H1 (cell line): ENCODE results near the gene COL9A2. TPM values are rescaled to one million over a fixed set of nuclear protein-coding genes. Genes with fewer than 3 reads are reported as not detected.

Experiments
- CTCF ChIA-PET: fragments of 300-600 bp; sonication (Branson Sonifier 250); formaldehyde crosslinking; loops from one replicate; lab custom pipeline; 2021; ENCODE audit not compliant: partially characterized antibody; lab: Charles Lee
- POLR2A ChIA-PET: fragments of 300-600 bp; sonication (Branson Sonifier 250); formaldehyde crosslinking; loops from one replicate; lab custom pipeline; 2021; ENCODE audit warnings: inconsistent platforms; ENCODE audit not compliant: partially characterized antibody; lab: Charles Lee
- DNase-seq, 2 experiments: peaks; one replicate each; pipeline versions ENCODE4 v3.0.0 to v3.0.0-alpha.2; 2010 to 2022; ENCODE audit warnings: low spot score in 2 of 2, low read depth in 1 of 2, mixed read lengths in 1 of 2
- FAIRE-seq: peaks from 2 replicates; lab custom pipeline; 2011; peaks lifted over from hg19 to GRCh38; lab: Jason Lieb, UNC
- H2AFZ ChIP-seq: 2 replicates; pipeline ENCODE4 v1.8.1; 2012; ENCODE audit warnings: low read length, inconsistent platforms
- H2AK5ac ChIP-seq: 2 replicates; pipeline ENCODE4 v1.6.1; 2013; ENCODE audit warnings: low read depth, low read length
- H2BK120ac ChIP-seq: replicated peaks from 2 replicates; pipeline ENCODE3; 2013; ENCODE audit warnings: low read depth, low read length, inconsistent platforms
- H2BK12ac ChIP-seq: 2 replicates; pipeline ENCODE4 v1.6.1; 2013; ENCODE audit warnings: low read depth, low read length
- H2BK15ac ChIP-seq: 2 replicates; pipeline ENCODE4 v1.6.1; 2013; ENCODE audit warnings: low read length
- H2BK20ac ChIP-seq: 2 replicates; pipeline ENCODE4 v1.6.1; 2013; ENCODE audit warnings: low read length
- H2BK5ac ChIP-seq: 2 replicates; pipeline ENCODE4 v1.6.1; 2013; ENCODE audit warnings: low read depth, low read length
- H3K14ac ChIP-seq: 2 replicates; pipeline ENCODE4 v1.6.1; 2013; ENCODE audit warnings: inconsistent platforms; ENCODE audit not compliant: insufficient read length
- H3K18ac ChIP-seq: 2 replicates; pipeline ENCODE4 v1.6.1; 2013; ENCODE audit warnings: low read length; ENCODE audit errors: extremely low read depth
- H3K23ac ChIP-seq: 2 replicates; pipeline ENCODE4 v1.6.1; 2013; ENCODE audit warnings: inconsistent platforms; ENCODE audit not compliant: insufficient read length
- H3K23me2 ChIP-seq: 2 replicates; pipeline ENCODE4 v1.6.1; 2013; ENCODE audit warnings: low read depth, low read length
- H3K27ac ChIP-seq: 2 replicates; pipeline ENCODE4 v1.6.1; 2011; ENCODE audit warnings: low read depth, low read length, inconsistent platforms
- H3K27me3 ChIP-seq, 4 experiments: replicated peaks in 1 of 4; 1 replicate in 1 of 4; 2 replicates in 3 of 4; pipeline versions ENCODE4 v1.6.1 to v1.8.1; 2011 to 2013; ENCODE audit warnings: low read length in 3 of 4, mild to moderate bottlenecking in 3 of 4, inconsistent platforms in 2 of 4, mixed read lengths in 2 of 4, moderate library complexity in 1 of 4; ENCODE audit not compliant: control insufficient read depth in 3 of 4, insufficient read depth in 3 of 4; ENCODE audit errors: extremely low read depth in 1 of 4
- H3K36me3 ChIP-seq, 4 experiments: 2 replicates each; pipeline versions ENCODE4 v1.6.1 to v1.8.1; 2011 to 2013; ENCODE audit warnings: mild to moderate bottlenecking in 4 of 4, low read length in 3 of 4, moderate library complexity in 2 of 4, control low read depth in 1 of 4, inconsistent platforms in 1 of 4; ENCODE audit not compliant: insufficient read depth in 4 of 4, control insufficient read depth in 2 of 4
- H3K4ac ChIP-seq: replicated peaks from 2 replicates; pipeline ENCODE3; 2013; ENCODE audit warnings: low read length, low read depth, mixed read lengths, inconsistent platforms; ENCODE audit not compliant: insufficient read length
- H3K4me1 ChIP-seq, 4 experiments: replicated peaks in 1 of 4; 1 replicate in 1 of 4; 2 replicates in 3 of 4; pipeline versions ENCODE4 v1.6.1 to v1.8.1; 2011 to 2013; ENCODE audit warnings: low read length in 3 of 4, inconsistent platforms in 2 of 4, mixed read lengths in 1 of 4; ENCODE audit not compliant: insufficient read depth in 4 of 4, control insufficient read depth in 3 of 4
- H3K4me2 ChIP-seq, 2 experiments: 2 replicates each; pipeline versions ENCODE4 v1.6.1 to v1.8.1; 2011 to 2013; ENCODE audit warnings: low read depth in 2 of 2, low read length in 2 of 2, control low read depth in 1 of 2, inconsistent platforms in 1 of 2, mild to moderate bottlenecking in 1 of 2; ENCODE audit not compliant: insufficient read depth in 1 of 2
- H3K4me3 ChIP-seq, 4 experiments: fragments of 200-600, 300-600 bp in 1 of 4; sonication (generic), shearing (Covaris generic), sonication (Bioruptor Twin) in 1 of 4; 2 replicates each; pipeline versions ENCODE4 v1.5.1 to v1.8.1; 2011 to 2016; ENCODE audit warnings: low read length in 4 of 4, low read depth in 3 of 4, control low read depth in 2 of 4, inconsistent platforms in 2 of 4, mild to moderate bottlenecking in 2 of 4, mixed read lengths in 1 of 4, moderate library complexity in 1 of 4; ENCODE audit not compliant: insufficient read depth in 2 of 4; ENCODE audit errors: extremely low read depth in 1 of 4
- H3K56ac ChIP-seq: replicated peaks from 2 replicates; pipeline ENCODE3; 2013; ENCODE audit warnings: low read depth, mild to moderate bottlenecking, mixed read lengths, low read length, inconsistent platforms; ENCODE audit not compliant: insufficient read length
- H3K79me1 ChIP-seq: 2 replicates; pipeline ENCODE4 v1.6.1; 2013; ENCODE audit warnings: low read depth, low read length, control low read depth
- H3K79me2 ChIP-seq, 2 experiments: 2 replicates each; pipeline versions ENCODE4 v1.6.1 to v1.8.1; 2012 to 2013; ENCODE audit warnings: low read length in 2 of 2, mild to moderate bottlenecking in 2 of 2, inconsistent platforms in 1 of 2; ENCODE audit not compliant: insufficient read depth in 2 of 2, control insufficient read depth in 1 of 2
- H3K9ac ChIP-seq, 4 experiments: replicated peaks in 1 of 4; 1 replicate in 1 of 4; 2 replicates in 3 of 4; pipeline versions ENCODE4 v1.6.1 to v1.8.1; 2011 to 2013; ENCODE audit warnings: low read depth in 3 of 4, low read length in 3 of 4, control low read depth in 2 of 4, mild to moderate bottlenecking in 2 of 4, moderate library complexity in 2 of 4, inconsistent platforms in 1 of 4; ENCODE audit errors: extremely low read depth in 1 of 4
- H3K9me3 ChIP-seq, 2 experiments: 2 replicates each; pipeline versions ENCODE4 v1.6.1 to v1.8.1; 2012 to 2013; ENCODE audit warnings: mild to moderate bottlenecking in 2 of 2, moderate library complexity in 2 of 2, control low read depth in 1 of 2, inconsistent platforms in 1 of 2, low read depth in 1 of 2, low read length in 1 of 2, mixed read lengths in 1 of 2; ENCODE audit not compliant: insufficient read depth in 2 of 2
- H4K20me1 ChIP-seq, 2 experiments: replicated peaks in 1 of 2; 2 replicates each; pipeline versions ENCODE3 to v1.8.1; 2011 to 2013; ENCODE audit warnings: inconsistent platforms in 2 of 2, low read length in 2 of 2, mild to moderate bottlenecking in 1 of 2; ENCODE audit not compliant: insufficient read depth in 2 of 2, control insufficient read depth in 1 of 2
- H4K5ac ChIP-seq: 2 replicates; pipeline ENCODE4 v1.6.1; 2013; ENCODE audit warnings: low read length, low read depth, mixed read lengths, inconsistent platforms; ENCODE audit not compliant: insufficient read length
- H4K8ac ChIP-seq: 2 replicates; pipeline ENCODE4 v1.8.0; 2013; ENCODE audit warnings: mild to moderate bottlenecking, moderate library complexity, low read length, inconsistent platforms; ENCODE audit not compliant: insufficient read depth; ENCODE audit errors: extremely low read depth
- H4K91ac ChIP-seq: replicated peaks from 2 replicates; pipeline ENCODE3; 2013; ENCODE audit warnings: low read length, mixed read lengths, inconsistent platforms; ENCODE audit not compliant: insufficient read length
- CEBPB ChIP-seq: IDR thresholded peaks from 2 replicates; pipeline ENCODE4 v1.6.1; 2012; ENCODE audit warnings: low read depth, low read length
- KDM4A ChIP-seq: IDR thresholded peaks from one replicate; pipeline ENCODE4 v1.7.1; 2012; ENCODE audit warnings: low read depth, mild to moderate bottlenecking, moderate library complexity, low read length, inconsistent platforms; ENCODE audit not compliant: severe bottlenecking
- WGBS, 2 experiments: shearing (Covaris generic) in 1 of 2; methylation state at CpG; one replicate each; pipeline versions ENCODE4 v1.1.6 to v1.1.7; 2013 to 2015; ENCODE audit warnings: low lambda C conversion rate in 2 of 2, mixed read lengths in 2 of 2, inconsistent platforms in 1 of 2, low coverage in 1 of 2, missing lambda C conversion rate in 1 of 2; ENCODE audit not compliant: insufficient replicate concordance in 2 of 2, insufficient coverage in 1 of 2, insufficient read length in 1 of 2; ENCODE audit errors: extremely low coverage in 1 of 2, missing lambda C conversion rate in 1 of 2; 5-methylcytosine and 5-hydroxymethylcytosine counted together
- polyA plus RNA-seq, 7 experiments: library from polyadenylated mRNA; depleted of rRNA in 3 of 7; stranded (reverse) in 5 of 7; unstranded in 2 of 7; fragments of >200 nt in 5 of 7; fragments of 200-250 nt in 2 of 7; gene quantifications; 1 replicate in 5 of 7; 2 replicates in 1 of 7; 4 replicates in 1 of 7; pipeline versions ENCODE4 v1.2.1 to v1.2.3, GENCODE V29; 2011 to 2013; ENCODE audit warnings: missing spikeins in 2 of 7, mixed read lengths in 2 of 7
- total RNA-seq: library from RNA; stranded (reverse); fragmentation: NEBNext Ultra II Directional; extraction: Animal tissue kit (Norgen Biotek cat#: 25700); gene quantifications from 2 replicates; pipeline ENCODE4 v1.2.1, GENCODE V29; 2021
- TF ChIP-seq, protein P1 (sequence below): IDR thresholded peaks from 2 replicates; pipeline ENCODE4 v1.6.1; 2011; ENCODE audit warnings: low read length, improper control_type of control experiment

The COL9A2 gene
- total and polyA plus RNA-seq, 2 of the 8 experiments (the other 6 are each of a cell fraction or from before 2014, with no cell fraction given), result 3.2 to 3.3 TPM

DNA sequence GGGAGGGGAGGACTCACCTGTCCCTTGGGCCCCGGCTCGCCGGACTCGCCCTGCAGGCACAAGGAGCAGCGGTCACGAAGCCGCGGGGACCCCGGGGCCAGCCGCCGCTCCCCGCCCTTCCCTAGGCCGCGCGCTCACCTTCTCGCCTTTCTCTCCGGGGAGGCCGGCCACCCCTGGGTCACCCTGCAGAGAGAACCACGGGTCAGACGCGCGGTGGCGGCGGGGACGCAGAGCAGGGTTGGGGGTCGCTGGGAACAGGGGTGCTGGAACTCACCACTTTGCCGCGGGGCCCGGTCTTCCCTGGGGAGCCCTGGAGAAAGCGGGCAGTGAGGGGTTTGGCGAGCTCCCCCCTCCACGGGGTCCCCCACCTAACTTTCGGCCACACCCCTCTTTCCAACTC, 13.3 kb downstream of the COL9A2 start:
- peak overlapping the region; percentile 19 to 63; a peak in 3 of 4 replicates for H3K4me2 ChIP-seq
- H3K36me3 ChIP-seq, result no peaks in the 10 kb centered on the region
- H3K27me3 ChIP-seq, result peaks cover 0 to 17% (median 8%) of the 10 kb centered on the region in 4 experiments; a peak in 4 of 7 replicates
- TF ChIP-seq CEBPB, result no peak
- TF ChIP-seq, protein P1, sequence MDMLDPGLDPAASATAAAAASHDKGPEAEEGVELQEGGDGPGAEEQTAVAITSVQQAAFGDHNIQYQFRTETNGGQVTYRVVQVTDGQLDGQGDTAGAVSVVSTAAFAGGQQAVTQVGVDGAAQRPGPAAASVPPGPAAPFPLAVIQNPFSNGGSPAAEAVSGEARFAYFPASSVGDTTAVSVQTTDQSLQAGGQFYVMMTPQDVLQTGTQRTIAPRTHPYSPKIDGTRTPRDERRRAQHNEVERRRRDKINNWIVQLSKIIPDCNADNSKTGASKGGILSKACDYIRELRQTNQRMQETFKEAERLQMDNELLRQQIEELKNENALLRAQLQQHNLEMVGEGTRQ, result no peak
- TF ChIP-seq KDM4A, result peak; percentile 63
- H3K27ac ChIP-seq, result no peak overlapping the region
- no peak overlapping the region for H2BK12ac ChIP-seq
- ChIA-PET POLR2A (no interaction called here), CTCF (interaction anchor here (2.3 kb wide), 1 partner anchor 101 kb away, joined by 8 read pairs; no protein-coding TSS in a partner anchor)
- H4K5ac ChIP-seq, result no peak overlapping the region
- H3K9me3 ChIP-seq, result no peaks in the 10 kb centered on the region
- H4K8ac ChIP-seq, result peak overlapping the region; percentile 88; the same call in 1 of the 2 replicates
- no peak overlapping the region for H3K14ac ChIP-seq
- no peaks in the 10 kb centered on the region for H3K79me1 ChIP-seq
- H3K4ac ChIP-seq, result no peak overlapping the region
- no peak overlapping the region for H2BK20ac ChIP-seq
- DNase-seq (no peak), FAIRE-seq (no peak)
- peak overlapping the region in 3 of 4 experiments; percentile 10 to 54 (median 13); a peak in 5 of 8 replicates for H3K4me3 ChIP-seq
- H2BK15ac ChIP-seq, result no peak overlapping the region
- no peaks in the 10 kb centered on the region for H3K23me2 ChIP-seq
- no peak overlapping the region for H2AFZ ChIP-seq
- H2BK5ac ChIP-seq, result no peak overlapping the region
- H3K56ac ChIP-seq, result no peak overlapping the region
- 36% methylated on average over 29 of the region's 33 CpGs; no CpG with 5 or more reads in 1 of the 2 experiments for WGBS, 2 experiments
- no peaks in the 10 kb centered on the region for H3K79me2 ChIP-seq
- H2AK5ac ChIP-seq, result no peak overlapping the region
- H3K9ac ChIP-seq, result no peak overlapping the region
- no peak overlapping the region for H3K23ac ChIP-seq
- H3K4me1 ChIP-seq, result peaks cover 0 to 5% (median 0%) of the 10 kb centered on the region in 4 experiments; a peak in 5 of 7 replicates
- H2BK120ac ChIP-seq, result no peak overlapping the region
- no peak overlapping the region for H3K18ac ChIP-seq
- no peak overlapping the region for H4K91ac ChIP-seq
- H4K20me1 ChIP-seq, result no peaks in the 10 kb centered on the region
